ENCODE measurements around the gene LRRC3. TPM values are rescaled to one million over a fixed set of nuclear protein-coding genes. Genes with fewer than 3 reads are reported as not detected.

LRRC3 gene
- total RNA-seq, 1 donor from 2014 or later = 10.1 TPM

DNA sequence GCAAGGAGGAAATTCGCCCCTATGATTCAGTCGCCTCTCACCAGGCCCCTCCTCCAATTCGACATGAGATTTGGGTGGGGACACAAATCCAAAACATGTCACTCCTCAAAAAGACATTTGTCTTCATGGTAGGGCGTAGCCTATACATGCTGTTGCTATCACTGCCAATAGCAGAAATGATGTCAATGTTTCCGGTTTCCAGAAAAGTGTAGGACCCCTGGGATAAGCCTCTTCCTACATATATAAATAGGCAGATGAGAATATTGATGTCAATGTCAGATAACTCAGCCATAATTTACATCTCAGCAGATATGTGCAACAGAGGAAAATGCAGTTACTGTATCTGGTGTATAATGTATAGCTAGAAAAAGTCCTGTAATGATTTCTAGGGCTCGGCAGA is 16.7 kb downstream of the LRRC3 start:
- Mint-ChIP-seq H3K4me3 (no peak overlapping the region), H3K36me3 (ENCODE audit: low read depth) (no peaks in the 10 kb centered on the region), H3K27me3 (ENCODE audit: low read depth) (no peaks in the 10 kb centered on the region), H3K9me3 (peaks cover 2% of the 10 kb centered on the region), H3K4me1 (no peaks in the 10 kb centered on the region), H3K27ac (ENCODE audit: unreplicated experiment) (no peak overlapping the region)
- TF ChIP-seq, protein P1, sequence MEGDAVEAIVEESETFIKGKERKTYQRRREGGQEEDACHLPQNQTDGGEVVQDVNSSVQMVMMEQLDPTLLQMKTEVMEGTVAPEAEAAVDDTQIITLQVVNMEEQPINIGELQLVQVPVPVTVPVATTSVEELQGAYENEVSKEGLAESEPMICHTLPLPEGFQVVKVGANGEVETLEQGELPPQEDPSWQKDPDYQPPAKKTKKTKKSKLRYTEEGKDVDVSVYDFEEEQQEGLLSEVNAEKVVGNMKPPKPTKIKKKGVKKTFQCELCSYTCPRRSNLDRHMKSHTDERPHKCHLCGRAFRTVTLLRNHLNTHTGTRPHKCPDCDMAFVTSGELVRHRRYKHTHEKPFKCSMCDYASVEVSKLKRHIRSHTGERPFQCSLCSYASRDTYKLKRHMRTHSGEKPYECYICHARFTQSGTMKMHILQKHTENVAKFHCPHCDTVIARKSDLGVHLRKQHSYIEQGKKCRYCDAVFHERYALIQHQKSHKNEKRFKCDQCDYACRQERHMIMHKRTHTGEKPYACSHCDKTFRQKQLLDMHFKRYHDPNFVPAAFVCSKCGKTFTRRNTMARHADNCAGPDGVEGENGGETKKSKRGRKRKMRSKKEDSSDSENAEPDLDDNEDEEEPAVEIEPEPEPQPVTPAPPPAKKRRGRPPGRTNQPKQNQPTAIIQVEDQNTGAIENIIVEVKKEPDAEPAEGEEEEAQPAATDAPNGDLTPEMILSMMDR (conservative IDR thresholded peaks at IDR 0.05) = no peak
- DNase-seq (ENCODE audit: low read depth, low spot score) = no peak

DNA sequence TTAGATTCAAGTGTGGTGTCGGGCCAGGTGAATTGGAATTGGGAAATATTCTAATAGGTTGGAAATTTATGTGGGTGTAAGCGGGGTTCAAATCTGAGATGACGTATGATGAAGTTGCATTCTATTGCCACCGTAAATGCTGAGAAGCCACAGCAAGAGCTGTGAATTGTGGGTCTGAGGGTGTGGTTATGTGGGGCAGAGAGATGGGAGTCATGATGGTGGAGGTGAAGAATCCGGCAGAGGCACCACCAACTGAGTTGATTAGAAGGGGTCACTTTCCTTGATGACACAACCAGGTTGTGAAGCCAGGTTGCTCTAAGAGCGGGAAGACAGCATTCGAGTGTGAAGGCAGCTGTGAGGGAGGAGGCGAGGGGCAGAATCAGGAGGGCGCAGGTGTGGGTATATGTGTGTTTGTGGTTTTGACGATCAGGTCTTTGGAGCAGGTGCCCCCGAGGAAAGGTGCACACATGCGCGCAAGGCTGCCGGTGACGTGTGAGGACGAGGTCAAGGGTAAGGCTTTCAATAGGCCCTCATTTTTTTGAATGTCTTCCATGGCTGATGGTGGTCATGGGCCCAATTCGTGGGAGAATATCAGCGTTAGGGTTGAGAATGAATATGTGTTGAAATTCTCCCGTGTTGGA is 18.7 kb downstream of the LRRC3 start:
- TF ChIP-seq, protein P1 (conservative IDR thresholded peaks at IDR 0.05) = no peak
- Mint-ChIP-seq H3K36me3 (ENCODE audit: low read depth) (no peaks in the 10 kb centered on the region), H3K4me1 (no peaks in the 10 kb centered on the region), H3K27ac (ENCODE audit: unreplicated experiment) (no peak overlapping the region), H3K9me3 (peaks cover 2% of the 10 kb centered on the region), H3K27me3 (ENCODE audit: low read depth) (no peaks in the 10 kb centered on the region), H3K4me3 (no peak overlapping the region)
- no peak for DNase-seq (ENCODE audit: low read depth, low spot score)

DNA sequence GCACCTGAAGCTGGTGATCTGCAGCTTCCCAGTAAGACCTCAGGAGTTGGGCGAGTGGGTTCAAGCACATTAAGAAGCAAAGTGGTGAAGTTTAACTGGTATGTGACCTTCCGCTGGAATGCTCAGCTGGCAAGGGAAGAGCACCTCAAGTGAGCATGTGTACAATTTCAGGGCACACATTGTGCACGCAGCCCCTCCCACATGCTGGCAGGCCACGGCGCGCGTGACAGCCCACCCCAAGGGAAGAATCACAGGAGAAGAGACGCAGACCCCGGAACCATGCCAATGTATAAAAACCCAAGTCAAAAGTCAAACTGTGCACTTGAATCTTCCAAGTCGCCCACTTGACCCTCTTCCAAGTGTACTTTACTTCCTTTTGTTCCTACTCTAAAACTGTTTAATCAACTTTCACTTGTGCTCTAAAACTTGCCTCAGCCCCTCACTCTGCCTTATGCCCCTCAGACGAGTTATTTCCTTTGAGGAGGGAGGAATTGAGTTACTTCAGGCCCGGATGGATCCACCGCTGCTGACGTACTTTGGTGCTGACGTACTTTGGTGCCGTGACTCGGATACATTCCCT is 20.0 kb downstream of the LRRC3 start:
- no peak for DNase-seq (ENCODE audit: low read depth, low spot score)
- Mint-ChIP-seq H3K4me3 (no peak overlapping the region), H3K4me1 (no peaks in the 10 kb centered on the region)

DNA sequence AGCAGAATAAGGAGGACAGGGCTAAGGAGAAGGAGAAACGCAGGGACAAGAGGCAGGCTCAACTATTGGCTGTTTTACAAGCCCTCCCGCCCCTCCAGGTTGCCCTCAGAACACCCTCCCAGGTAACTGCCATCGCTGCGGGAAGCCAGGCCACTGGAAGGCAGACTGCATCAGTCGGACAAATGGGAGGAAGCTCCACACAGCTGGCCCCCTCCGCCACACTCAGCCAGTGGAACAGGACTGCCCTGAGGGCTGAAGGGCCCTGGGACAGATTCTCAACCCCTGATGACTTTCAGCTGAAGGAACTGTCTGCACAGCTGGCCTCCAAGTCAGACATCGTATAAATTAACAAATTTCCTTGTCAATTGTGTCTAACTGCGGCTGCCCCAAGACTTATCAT is 21.8 kb downstream of the LRRC3 start:
- H3K36me3 Mint-ChIP-seq (ENCODE audit: low read depth) = no peaks in the 10 kb centered on the region
- H3K4me1 Mint-ChIP-seq = no peaks in the 10 kb centered on the region
- H3K9me3 Mint-ChIP-seq = peaks cover 1% of the 10 kb centered on the region
- H3K27ac Mint-ChIP-seq (ENCODE audit: unreplicated experiment) = no peak overlapping the region
- TF ChIP-seq, protein P1 (conservative IDR thresholded peaks at IDR 0.05) = no peak
- H3K4me3 Mint-ChIP-seq = no peak overlapping the region
- DNase-seq (ENCODE audit: low read depth, low spot score) = no peak
- no peaks in the 10 kb centered on the region for H3K27me3 Mint-ChIP-seq (ENCODE audit: low read depth)

More for the DNA sequence above, 20.0 kb downstream of the LRRC3 start:
- peaks cover 2% of the 10 kb centered on the region for H3K9me3 Mint-ChIP-seq
- TF ChIP-seq, protein P1 (conservative IDR thresholded peaks at IDR 0.05) = no peak
- H3K27me3 Mint-ChIP-seq (ENCODE audit: low read depth) = no peaks in the 10 kb centered on the region
- no peaks in the 10 kb centered on the region for H3K36me3 Mint-ChIP-seq (ENCODE audit: low read depth)
- no peak overlapping the region for H3K27ac Mint-ChIP-seq (ENCODE audit: unreplicated experiment)

DNA sequence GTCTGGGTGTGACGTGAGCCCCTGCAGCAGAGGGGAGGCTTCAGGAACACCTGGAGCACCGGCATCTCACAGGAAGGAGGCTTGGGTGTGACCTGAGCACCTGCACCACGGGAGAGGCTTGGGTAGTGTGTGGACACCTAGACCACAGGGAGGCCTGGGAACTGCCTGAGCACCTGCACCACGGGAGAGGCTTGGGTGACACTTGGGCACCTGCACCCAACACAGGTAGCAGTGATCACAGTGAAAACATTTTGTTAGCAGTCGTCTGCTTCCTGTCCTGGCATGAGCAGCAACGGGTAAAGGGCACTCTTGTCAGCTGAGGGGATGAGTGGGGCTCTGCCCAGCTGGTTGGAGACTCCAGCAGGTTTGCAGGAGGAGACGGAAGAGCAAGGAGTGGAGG is 22.4 kb downstream of the LRRC3 start:
- Mint-ChIP-seq H3K4me1 (no peaks in the 10 kb centered on the region), H3K4me3 (no peak overlapping the region), H3K27me3 (ENCODE audit: low read depth) (no peaks in the 10 kb centered on the region), H3K9me3 (no peaks in the 10 kb centered on the region), H3K36me3 (ENCODE audit: low read depth) (no peaks in the 10 kb centered on the region), H3K27ac (ENCODE audit: unreplicated experiment) (no peak overlapping the region)
- TF ChIP-seq, protein P1 (conservative IDR thresholded peaks at IDR 0.05) = no peak
- DNase-seq (ENCODE audit: low read depth, low spot score) = no peak

Measured in neural crest cell (in vitro differentiated cells).